AG04449 (cell line): ENCODE results near the gene RCCD1.

Experiments
- CTCF ChIA-PET: fragments of 350-600 bp; formaldehyde crosslinking; extraction: SDS; loops from one replicate; lab custom pipeline; 2021; ENCODE audit warnings: antibody characterized with exemption; lab: Yijun Ruan, JAX
- POLR2A ChIA-PET: fragments of 400-600, 350-600 bp; formaldehyde crosslinking; extraction: SDS; loops from one replicate; lab custom pipeline; 2020; ENCODE audit warnings: antibody characterized with exemption, inconsistent platforms; lab: Yijun Ruan, JAX
- DNase-seq: peaks from one replicate; pipeline ENCODE4 v3.0.0-alpha.2; 2010; ENCODE audit warnings: low read depth, low spot score
- H3K4me3 ChIP-seq: 2 replicates; pipeline ENCODE4 v1.5.1; 2011; ENCODE audit warnings: low read depth, mild to moderate bottlenecking, control low read depth, low read length
- TF ChIP-seq, protein P1 (sequence below): IDR thresholded peaks from one replicate; pipeline ENCODE4 v1.5.1; 2011; ENCODE audit warnings: mild to moderate bottlenecking, moderate library complexity, low read length, control low read depth, inconsistent platforms; ENCODE audit not compliant: insufficient read depth; ENCODE audit errors: missing control alignments

The RCCD1 gene

GRCh38 chr15:90988296-90988695 is 33.6 kb downstream of the RCCD1 start:
- CTCF ChIA-PET, result interaction anchor here (1.1 to 5.3 kb wide), 4 partner anchors 31 to 62 kb away, joined by 3 to 47 read pairs (median 5); partner anchors contain the start of genes HDDC3 and UNC45A
- POLR2A ChIA-PET, result no interaction called here
- TF ChIP-seq, protein P1, sequence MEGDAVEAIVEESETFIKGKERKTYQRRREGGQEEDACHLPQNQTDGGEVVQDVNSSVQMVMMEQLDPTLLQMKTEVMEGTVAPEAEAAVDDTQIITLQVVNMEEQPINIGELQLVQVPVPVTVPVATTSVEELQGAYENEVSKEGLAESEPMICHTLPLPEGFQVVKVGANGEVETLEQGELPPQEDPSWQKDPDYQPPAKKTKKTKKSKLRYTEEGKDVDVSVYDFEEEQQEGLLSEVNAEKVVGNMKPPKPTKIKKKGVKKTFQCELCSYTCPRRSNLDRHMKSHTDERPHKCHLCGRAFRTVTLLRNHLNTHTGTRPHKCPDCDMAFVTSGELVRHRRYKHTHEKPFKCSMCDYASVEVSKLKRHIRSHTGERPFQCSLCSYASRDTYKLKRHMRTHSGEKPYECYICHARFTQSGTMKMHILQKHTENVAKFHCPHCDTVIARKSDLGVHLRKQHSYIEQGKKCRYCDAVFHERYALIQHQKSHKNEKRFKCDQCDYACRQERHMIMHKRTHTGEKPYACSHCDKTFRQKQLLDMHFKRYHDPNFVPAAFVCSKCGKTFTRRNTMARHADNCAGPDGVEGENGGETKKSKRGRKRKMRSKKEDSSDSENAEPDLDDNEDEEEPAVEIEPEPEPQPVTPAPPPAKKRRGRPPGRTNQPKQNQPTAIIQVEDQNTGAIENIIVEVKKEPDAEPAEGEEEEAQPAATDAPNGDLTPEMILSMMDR, result no peak
- H3K4me3 ChIP-seq, result no peak overlapping the region
- no peak for DNase-seq

DNA sequence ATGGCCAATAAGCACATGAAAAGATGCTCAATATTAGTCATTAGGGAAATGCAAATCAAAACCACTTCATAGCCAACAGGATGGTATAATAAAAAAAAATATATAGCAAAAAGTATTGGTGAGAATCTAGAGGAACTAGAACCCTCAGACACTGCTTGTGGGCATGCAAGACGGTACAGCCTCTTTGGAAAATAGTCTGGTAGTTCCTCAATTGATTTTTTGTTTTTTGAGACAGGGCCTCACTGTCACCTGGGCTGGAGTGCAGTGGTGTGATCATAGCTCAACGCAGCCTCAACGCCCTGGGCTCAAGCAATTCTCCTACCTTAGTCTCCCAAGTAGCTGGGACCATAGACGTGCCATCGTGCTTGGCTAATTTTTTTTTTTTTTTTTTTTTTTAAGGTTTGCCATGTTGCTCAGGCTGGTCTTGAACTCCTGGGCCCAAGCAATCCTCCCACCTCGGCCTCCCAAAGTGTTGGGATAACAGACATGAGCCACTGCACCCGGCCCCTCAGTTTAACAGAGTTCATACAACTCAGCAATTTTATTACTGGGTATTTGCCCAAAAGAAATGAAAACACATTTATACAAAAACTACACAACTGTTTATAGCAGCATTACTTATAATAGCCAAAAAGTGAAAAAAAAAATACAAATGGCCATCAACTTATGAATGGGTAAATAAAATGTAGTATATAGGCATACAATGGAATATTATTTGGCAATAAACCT is 34.5 kb downstream of the RCCD1 start:
- TF ChIP-seq, protein P1, result no peak
- DNase-seq, result no peak
- ChIA-PET CTCF (interaction anchor here (0.9 to 5.3 kb wide), 6 partner anchors 32 to 61 kb away, joined by 3 to 47 read pairs (median 4); partner anchors contain the start of genes HDDC3 and UNC45A), POLR2A (no interaction called here)
- H3K4me3 ChIP-seq, result no peak overlapping the region

DNA sequence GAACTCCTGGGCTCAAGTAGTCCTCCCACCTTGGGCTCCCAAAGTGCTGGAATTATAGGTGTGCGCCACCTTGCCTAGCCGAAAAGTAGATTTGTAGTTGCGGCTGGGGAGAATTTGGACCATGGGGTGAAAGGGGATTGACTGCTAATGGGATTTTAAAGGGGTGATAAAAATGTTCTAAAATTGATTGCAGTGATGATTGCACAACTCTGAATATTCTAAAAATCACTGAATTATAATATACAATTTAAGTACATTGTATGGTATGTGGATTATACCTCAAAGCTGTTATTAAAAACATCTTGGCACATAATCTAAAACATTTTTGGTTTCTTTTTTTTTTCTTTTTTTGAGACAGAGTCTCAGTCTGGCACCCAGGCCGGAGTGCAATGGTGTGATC is 35.8 kb downstream of the RCCD1 start:
- CTCF ChIA-PET, result interaction anchor here (0.9 to 5.3 kb wide), 3 partner anchors 33 to 58 kb away, joined by 3 to 47 read pairs (median 11); partner anchors contain the start of gene HDDC3
- no peak overlapping the region for H3K4me3 ChIP-seq
- DNase-seq, result no peak
- POLR2A ChIA-PET, result no interaction called here
- TF ChIP-seq, protein P1, result no peak

- no peak overlapping the region for H3K4me3 ChIP-seq
- ChIA-PET CTCF (interaction anchor here (0.6 to 5.3 kb wide), 3 partner anchors 34 to 60 kb away, joined by 3 to 47 read pairs (median 11); partner anchors contain the start of genes HDDC3 and UNC45A), POLR2A (no interaction called here)
- no peak for DNase-seq
- TF ChIP-seq, protein P1, result no peak
Measured at GRCh38 chr15:90991587-90992285, 37.1 kb downstream of the RCCD1 start.

DNA sequence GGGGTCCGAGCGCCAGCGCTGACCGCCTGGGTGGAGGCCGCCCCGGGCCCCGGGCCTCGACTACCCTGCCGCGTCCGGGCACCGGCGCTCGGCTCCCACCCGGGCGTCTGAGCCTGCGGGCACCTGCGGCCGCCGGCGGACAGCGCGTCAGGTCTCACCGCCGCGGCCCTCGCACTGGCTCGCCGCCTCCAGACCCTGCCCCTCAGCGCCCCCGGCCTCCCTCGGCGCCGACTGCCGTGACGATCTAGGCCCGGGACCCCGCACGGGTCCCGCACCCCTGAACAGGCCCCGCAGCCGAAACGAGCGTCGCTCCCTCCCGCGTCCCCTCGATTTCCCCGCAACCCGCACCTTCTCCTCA is 39.4 kb downstream of the RCCD1 start:
- TF ChIP-seq, protein P1, result no peak
- CTCF ChIA-PET, result interaction anchor here (1.3 to 1.7 kb wide), 3 partner anchors 11 to 60 kb away, joined by 4 to 6 read pairs (median 5); no protein-coding TSS in a partner anchor
- H3K4me3 ChIP-seq, result peak overlapping the region; percentile 98
- POLR2A ChIA-PET, result interaction anchor here (0.7 kb wide), 1 partner anchor 17 kb away, joined by 3 read pairs; no protein-coding TSS in a partner anchor
- no peak for DNase-seq
